Activated B cell treated with CpG ODN at 0.5 μM for 24 hours (primary cell): ENCODE measurements around the gene POLE2. TPM values are rescaled to one million over a fixed set of nuclear protein-coding genes. Genes with fewer than 3 reads are reported as not detected.
"Not testable (repeated sequence)": the region's sequence is repeated elsewhere in the genome, so short reads cannot be mapped to it uniquely, and the experiment has no call there.

Source experiments
- ATAC-seq: fragments of 200-7000 bp; cut with Tn5 transposase; one replicate; pipeline ENCODE4 v1.10.0; 2021; ENCODE audit warnings: low read depth, mild to moderate bottlenecking, moderate library complexity
- CTCF ChIA-PET: fragments of 350-600 bp; sonication (Branson Sonifier 250); formaldehyde crosslinking; loops from one replicate; lab custom pipeline; 2021; ENCODE audit warnings: antibody characterized with exemption; lab: Charles Lee
- POLR2A ChIA-PET: fragments of 350-600 bp; sonication (Branson Sonifier 250); formaldehyde crosslinking; loops from one replicate; lab custom pipeline; 2021; ENCODE audit warnings: antibody characterized with exemption; lab: Charles Lee
- DNase-seq: peaks from one replicate; pipeline ENCODE4 v3.0.0; 2022
- H3K27ac Mint-ChIP-seq: one replicate; pipeline ENCODE4 v1.8.0; 2020; ENCODE audit warnings: mixed read lengths
- H3K27me3 Mint-ChIP-seq: one replicate; pipeline ENCODE4 v1.8.0; 2021; ENCODE audit warnings: mixed read lengths
- H3K36me3 Mint-ChIP-seq: one replicate; pipeline ENCODE4 v1.8.0; 2021; ENCODE audit warnings: low read depth, mixed read lengths
- H3K4me1 Mint-ChIP-seq: one replicate; pipeline ENCODE4 v1.8.0; 2021; ENCODE audit warnings: mixed read lengths
- H3K4me3 Mint-ChIP-seq: one replicate; pipeline ENCODE4 v1.8.0; 2020; ENCODE audit warnings: mild to moderate bottlenecking, mixed read lengths
- H3K9me3 Mint-ChIP-seq: one replicate; pipeline ENCODE4 v1.8.0; 2020; ENCODE audit warnings: mixed read lengths
- CTCF ChIP-seq: fragments of 200-600 bp; IDR thresholded peaks from one replicate; pipeline ENCODE4 v1.8.0; 2022; ENCODE audit warnings: antibody characterized with exemption, mild to moderate bottlenecking
- intact Hi-C: fragments of 100-400 bp; cut with micrococcal nuclease; formaldehyde crosslinking; loops from one replicate; pipeline ENCODE4 v1.15.1; 2024
- total RNA-seq: library from RNA; stranded (reverse); gene quantifications from 2 replicates; pipeline ENCODE4 v1.2.3, GENCODE V29; 2022

Gene POLE2, protein sequence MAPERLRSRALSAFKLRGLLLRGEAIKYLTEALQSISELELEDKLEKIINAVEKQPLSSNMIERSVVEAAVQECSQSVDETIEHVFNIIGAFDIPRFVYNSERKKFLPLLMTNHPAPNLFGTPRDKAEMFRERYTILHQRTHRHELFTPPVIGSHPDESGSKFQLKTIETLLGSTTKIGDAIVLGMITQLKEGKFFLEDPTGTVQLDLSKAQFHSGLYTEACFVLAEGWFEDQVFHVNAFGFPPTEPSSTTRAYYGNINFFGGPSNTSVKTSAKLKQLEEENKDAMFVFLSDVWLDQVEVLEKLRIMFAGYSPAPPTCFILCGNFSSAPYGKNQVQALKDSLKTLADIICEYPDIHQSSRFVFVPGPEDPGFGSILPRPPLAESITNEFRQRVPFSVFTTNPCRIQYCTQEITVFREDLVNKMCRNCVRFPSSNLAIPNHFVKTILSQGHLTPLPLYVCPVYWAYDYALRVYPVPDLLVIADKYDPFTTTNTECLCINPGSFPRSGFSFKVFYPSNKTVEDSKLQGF
- total RNA-seq: 2.9 and 5.3 TPM in 2 replicates

DNA sequence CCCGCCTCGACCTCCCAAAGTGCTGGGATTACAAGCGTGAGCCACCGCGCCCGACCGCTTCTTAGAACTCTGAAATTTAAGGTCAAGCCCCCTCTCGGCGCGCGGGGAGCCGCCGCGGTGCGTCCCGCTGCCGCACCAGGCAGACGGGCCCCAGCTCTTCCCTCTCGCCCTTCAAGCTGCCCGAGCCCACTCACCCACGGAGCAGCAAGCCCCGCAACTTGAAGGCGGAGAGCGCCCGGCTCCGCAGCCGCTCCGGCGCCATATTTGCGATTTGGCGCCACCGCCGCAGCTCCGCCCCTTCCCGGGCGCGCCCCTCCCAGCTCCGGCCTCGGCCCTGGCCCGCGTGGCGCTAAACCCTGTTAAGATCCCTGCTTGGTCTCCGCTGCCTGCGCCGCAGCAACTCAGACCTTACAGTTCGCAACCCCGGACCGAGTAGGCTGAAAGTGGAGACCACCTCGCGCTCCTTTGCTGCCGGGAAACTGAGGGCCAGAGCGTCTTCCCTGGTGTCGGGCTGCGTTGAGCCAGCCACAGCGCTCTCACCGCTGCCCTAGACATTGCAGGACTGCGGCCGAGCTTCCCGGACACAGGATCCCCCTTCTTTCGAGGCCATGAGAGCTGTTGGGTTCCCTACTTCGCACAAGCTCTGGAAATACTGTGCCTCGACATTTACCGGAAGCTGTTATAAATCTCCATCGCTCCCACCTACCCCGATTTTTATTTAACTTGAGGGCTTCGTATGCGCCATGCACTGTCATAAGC lies at the start of gene POLE2:
TSS of gene POLE2 (minus strand) at position 273 of the 759 bp plus-strand sequence. CDS start at position 262, 11 bp downstream.
- peak within 1 kb of the TSS; percentile 91 for H3K27ac Mint-ChIP-seq
- intact Hi-C loops: loop anchor here (1.0 kb wide), 3 partner anchors 54 to 79 kb away; partner anchors contain the start of genes MGAT2 and RPL36AL
- ChIA-PET POLR2A (interaction anchor here (0.8 to 3.1 kb wide), 9 partner anchors 53 to 624 kb away, joined by 3 to 38 read pairs (median 4); partner anchors contain the start of genes DMAC2L, DNAAF2, KLHDC2 and L2HGDH), CTCF (interaction anchor here (0.9 to 1.5 kb wide), 3 partner anchors 54 to 102 kb away, joined by 4 to 5 read pairs (median 4); partner anchors contain the start of genes KLHDC2 and RPS29)
- TF ChIP-seq CTCF: no peak
- DNase-seq (peak; percentile 77), ATAC-seq (peak; percentile 82)
- peak within 1 kb of the TSS; percentile 87 for H3K4me3 Mint-ChIP-seq
- peaks cover 14% of the 10 kb centered on the region for H3K4me1 Mint-ChIP-seq
- H3K27me3 Mint-ChIP-seq: no peaks in the 10 kb centered on the region
- no peaks in the 10 kb centered on the region for H3K9me3 Mint-ChIP-seq
- H3K36me3 Mint-ChIP-seq: peaks cover 7% of the 10 kb centered on the region

GRCh38 chr14:49735669-49736068 lies 47.7 kb upstream of the POLE2 start:
- POLR2A ChIA-PET, ATAC-seq, H3K9me3 Mint-ChIP-seq, intact Hi-C loops, H3K4me1 Mint-ChIP-seq, H3K27me3 Mint-ChIP-seq, DNase-seq, H3K27ac Mint-ChIP-seq, H3K4me3 Mint-ChIP-seq, CTCF ChIA-PET: not testable (repeated sequence)
- H3K36me3 Mint-ChIP-seq: peaks cover 26% of the 10 kb centered on the region

- Mint-ChIP-seq H3K36me3 (peaks cover 27% of the 10 kb centered on the region), H3K27ac (no peak overlapping the region), H3K9me3 (no peaks in the 10 kb centered on the region), H3K4me3 (no peak overlapping the region), H3K27me3 (no peaks in the 10 kb centered on the region), H3K4me1 (no peaks in the 10 kb centered on the region)
- DNase-seq (no peak), ATAC-seq (no peak)
- TF ChIP-seq CTCF: no peak
- intact Hi-C loops: no loop called here
- ChIA-PET POLR2A (no interaction called here), CTCF (no interaction called here)
These were observed 45.8 kb upstream of the POLE2 start for GRCh38 chr14:49733836-49734235.

- Mint-ChIP-seq H3K36me3 (peaks cover 30% of the 10 kb centered on the region), H3K27me3 (no peaks in the 10 kb centered on the region), H3K27ac (no peak overlapping the region), H3K4me1 (no peaks in the 10 kb centered on the region), H3K9me3 (no peaks in the 10 kb centered on the region), H3K4me3 (no peak overlapping the region)
- intact Hi-C loops: no loop called here
- ChIA-PET CTCF (no interaction called here), POLR2A (interaction anchor here (0.7 kb wide), 1 partner anchor 175 kb away, joined by 3 read pairs; no protein-coding TSS in a partner anchor)
- TF ChIP-seq CTCF: no peak
- DNase-seq: no peak
- ATAC-seq: no peak
These were observed 44.9 kb upstream of the POLE2 start for GRCh38 chr14:49732896-49733295.

GRCh38 chr14:49727171-49727570 lies 39.2 kb upstream of the POLE2 start:
- no peak for ATAC-seq
- no peak overlapping the region for H3K27ac Mint-ChIP-seq
- ChIA-PET CTCF (interaction anchor here (1.0 kb wide), 1 partner anchor 41 kb away, joined by 3 read pairs; the partner anchor contains the start of gene KLHDC2), POLR2A (interaction anchor here (0.7 kb wide), 1 partner anchor 97 kb away, joined by 4 read pairs; no protein-coding TSS in a partner anchor)
- H3K9me3 Mint-ChIP-seq: no peaks in the 10 kb centered on the region
- H3K4me1 Mint-ChIP-seq: no peaks in the 10 kb centered on the region
- peaks cover 38% of the 10 kb centered on the region for H3K36me3 Mint-ChIP-seq
- intact Hi-C loops: no loop called here
- no peak overlapping the region for H3K4me3 Mint-ChIP-seq
- H3K27me3 Mint-ChIP-seq: no peaks in the 10 kb centered on the region
- TF ChIP-seq CTCF: no peak
- no peak for DNase-seq

DNA sequence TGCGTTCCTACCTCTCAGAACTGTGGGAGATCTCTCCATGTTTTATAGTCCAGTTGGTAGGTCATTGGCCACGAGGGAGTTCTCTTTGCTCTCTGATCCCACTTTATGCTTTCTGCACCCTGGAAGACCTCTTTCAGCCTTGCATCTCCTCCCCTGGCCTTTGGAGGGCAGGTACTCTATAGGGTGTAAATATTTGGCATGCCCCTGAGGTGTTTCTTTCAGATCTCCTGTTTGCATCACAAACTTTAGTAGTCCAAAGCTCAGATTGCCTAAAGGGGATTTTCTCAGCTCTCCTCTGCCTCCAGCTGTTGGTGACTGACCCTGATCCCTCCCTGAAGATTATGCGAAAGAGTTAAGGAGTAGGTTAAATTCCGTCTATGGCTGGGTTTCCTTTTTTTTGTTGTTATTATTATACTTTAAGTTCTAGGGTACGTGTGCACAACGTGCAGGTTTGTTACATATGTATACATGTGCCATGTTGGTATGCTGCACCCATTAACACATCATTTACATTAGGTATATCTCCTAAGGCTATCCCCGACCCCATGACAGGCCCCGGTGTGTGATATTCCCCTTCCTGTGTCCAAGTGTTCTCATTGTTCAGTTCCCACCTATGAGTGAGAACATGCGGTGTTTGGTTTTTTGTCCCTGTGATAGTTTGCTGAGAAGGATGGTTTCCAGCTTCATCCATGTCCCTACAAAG lies 33.9 kb upstream of the POLE2 start:
- H3K4me1 Mint-ChIP-seq, CTCF ChIA-PET, intact Hi-C loops, DNase-seq, ATAC-seq, H3K9me3 Mint-ChIP-seq, POLR2A ChIA-PET, H3K4me3 Mint-ChIP-seq, H3K27me3 Mint-ChIP-seq, H3K27ac Mint-ChIP-seq: not testable (repeated sequence)
- peaks cover 56% of the 10 kb centered on the region for H3K36me3 Mint-ChIP-seq
